ENCODE data around the gene OSBPL8.

OSBPL8 gene

DNA sequence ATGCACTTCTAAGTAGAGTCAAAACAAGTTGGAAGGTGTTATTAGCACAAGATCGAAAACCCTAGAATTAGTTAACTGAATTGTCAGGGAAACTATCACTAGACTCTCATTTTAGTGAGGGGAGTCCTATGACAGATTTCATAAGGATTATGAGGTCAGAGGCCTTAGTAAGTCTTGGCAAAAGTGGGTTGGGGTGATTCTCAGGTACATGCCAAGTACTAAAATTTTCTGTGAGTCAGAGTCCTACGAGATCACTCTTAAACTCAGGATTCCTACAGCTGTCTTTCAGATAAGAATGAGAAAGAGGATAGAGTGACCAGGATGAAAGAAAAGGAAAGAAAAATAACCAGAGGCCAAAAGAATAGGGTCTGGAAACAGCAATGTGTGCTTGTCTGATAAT is 160.5 kb downstream of the OSBPL8 start:
- no peak overlapping the region for H2BK15ac ChIP-seq (ENCODE audit: low read depth, poor library complexity, severe bottlenecking)
- H3K23ac ChIP-seq (ENCODE audit: low read length in 2 of 2) = no peak overlapping the region
- no peak overlapping the region for H3K4me2 ChIP-seq (ENCODE audit: low read length, poor library complexity, severe bottlenecking)
- no peak overlapping the region for H3K4ac ChIP-seq (ENCODE audit: low read depth in 1 of 2, low read length in 2 of 2)
- H3K79me1 ChIP-seq (replicated peaks; ENCODE audit: low read length, poor library complexity, severe bottlenecking) = peaks cover 4% of the 10 kb centered on the region
- WGBS = 100% methylated on average over 1 of the region's 2 CpGs
- H3K36me3 ChIP-seq (ENCODE audit: control insufficient read depth in 1 of 2, insufficient read depth in 2 of 2, low read depth in 1 of 2, low read length in 2 of 2) = peaks cover 6 to 89% of the 10 kb centered on the region in 2 experiments
- H2AFZ ChIP-seq (ENCODE audit: low read depth, low read length) = no peak overlapping the region
- no peak overlapping the region for H3K27ac ChIP-seq (ENCODE audit: low read length, poor library complexity, severe bottlenecking)
- no peak for DNase-seq
- no peaks in the 10 kb centered on the region for H3K9me3 ChIP-seq (ENCODE audit: control insufficient read depth, low read length)
- no peaks in the 10 kb centered on the region for H3K27me3 ChIP-seq (ENCODE audit: control insufficient read depth in 1 of 2, insufficient read depth in 1 of 2, low read length in 2 of 2)
- no peak overlapping the region for H2BK5ac ChIP-seq (ENCODE audit: low read depth, low read length, poor library complexity, severe bottlenecking)
- no peak overlapping the region for H2BK12ac ChIP-seq (ENCODE audit: low read length in 2 of 2)
- H3K4me3 ChIP-seq (ENCODE audit: insufficient read depth in 1 of 2, low read depth in 1 of 2, low read length in 2 of 2) = no peak overlapping the region
- H2BK120ac ChIP-seq (ENCODE audit: low read depth, low read length) = no peak overlapping the region
- H3K9ac ChIP-seq (ENCODE audit: low read length) = no peak overlapping the region
- H4K8ac ChIP-seq (ENCODE audit: low read length) = no peak overlapping the region
- H2AK5ac ChIP-seq (ENCODE audit: low read length, severe bottlenecking) = no peak overlapping the region
- no peaks in the 10 kb centered on the region for H3K4me1 ChIP-seq (ENCODE audit: control insufficient read depth, insufficient read depth, low read depth, low read length)
- no peak overlapping the region for H3K14ac ChIP-seq (ENCODE audit: low read length in 2 of 2)
- no peak overlapping the region for H4K91ac ChIP-seq (ENCODE audit: low read length)
- H3K18ac ChIP-seq (ENCODE audit: low read depth in 1 of 2, low read length in 2 of 2) = no peak overlapping the region

DNA sequence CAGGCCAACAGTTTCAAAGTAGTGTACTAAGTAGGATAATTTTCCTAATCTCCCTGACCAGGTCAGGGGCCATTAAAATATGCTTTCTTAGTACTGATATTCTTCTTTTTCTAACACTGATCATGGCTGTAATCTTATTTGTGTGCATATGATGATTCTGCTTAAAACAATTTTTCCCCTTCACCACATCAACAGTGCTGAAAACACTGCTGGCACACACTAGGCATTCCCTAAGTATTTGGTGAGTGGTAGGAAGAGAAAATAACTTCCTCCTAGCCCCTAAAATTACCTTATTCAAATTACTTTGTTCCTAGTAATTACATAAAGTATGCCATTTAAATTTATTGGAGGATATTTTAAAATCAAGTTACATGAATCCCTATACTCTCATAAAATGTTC is 161.5 kb downstream of the OSBPL8 start:
- no peaks in the 10 kb centered on the region for H3K9me3 ChIP-seq (ENCODE audit: control insufficient read depth, low read length)
- H3K4me3 ChIP-seq (ENCODE audit: insufficient read depth in 1 of 2, low read depth in 1 of 2, low read length in 2 of 2) = no peak overlapping the region
- no peaks in the 10 kb centered on the region for H3K4me1 ChIP-seq (ENCODE audit: control insufficient read depth, insufficient read depth, low read depth, low read length)
- H3K79me1 ChIP-seq (replicated peaks; ENCODE audit: low read length, poor library complexity, severe bottlenecking) = peaks cover 4% of the 10 kb centered on the region
- H2AFZ ChIP-seq (ENCODE audit: low read depth, low read length) = no peak overlapping the region
- no peak overlapping the region for H3K4me2 ChIP-seq (ENCODE audit: low read length, poor library complexity, severe bottlenecking)
- H2BK12ac ChIP-seq (ENCODE audit: low read length in 2 of 2) = no peak overlapping the region
- no peak overlapping the region for H3K18ac ChIP-seq (ENCODE audit: low read depth in 1 of 2, low read length in 2 of 2)
- H3K27me3 ChIP-seq (ENCODE audit: control insufficient read depth in 1 of 2, insufficient read depth in 1 of 2, low read length in 2 of 2) = no peaks in the 10 kb centered on the region
- H2BK5ac ChIP-seq (ENCODE audit: low read depth, low read length, poor library complexity, severe bottlenecking) = no peak overlapping the region
- peaks cover 6 to 84% of the 10 kb centered on the region in 2 experiments for H3K36me3 ChIP-seq (ENCODE audit: control insufficient read depth in 1 of 2, insufficient read depth in 2 of 2, low read depth in 1 of 2, low read length in 2 of 2)
- no peak overlapping the region for H3K4ac ChIP-seq (ENCODE audit: low read depth in 1 of 2, low read length in 2 of 2)
- no peak overlapping the region for H3K14ac ChIP-seq (ENCODE audit: low read length in 2 of 2)
- H3K27ac ChIP-seq (ENCODE audit: low read length, poor library complexity, severe bottlenecking) = no peak overlapping the region
- no peak for DNase-seq
- H2AK5ac ChIP-seq (ENCODE audit: low read length, severe bottlenecking) = no peak overlapping the region
- no peak overlapping the region for H4K91ac ChIP-seq (ENCODE audit: low read length)
- H3K9ac ChIP-seq (ENCODE audit: low read length) = no peak overlapping the region
- H2BK15ac ChIP-seq (ENCODE audit: low read depth, poor library complexity, severe bottlenecking) = no peak overlapping the region
- no peak overlapping the region for H2BK120ac ChIP-seq (ENCODE audit: low read depth, low read length)
- no peak overlapping the region for H4K8ac ChIP-seq (ENCODE audit: low read length)
- no peak overlapping the region for H3K23ac ChIP-seq (ENCODE audit: low read length in 2 of 2)

DNA sequence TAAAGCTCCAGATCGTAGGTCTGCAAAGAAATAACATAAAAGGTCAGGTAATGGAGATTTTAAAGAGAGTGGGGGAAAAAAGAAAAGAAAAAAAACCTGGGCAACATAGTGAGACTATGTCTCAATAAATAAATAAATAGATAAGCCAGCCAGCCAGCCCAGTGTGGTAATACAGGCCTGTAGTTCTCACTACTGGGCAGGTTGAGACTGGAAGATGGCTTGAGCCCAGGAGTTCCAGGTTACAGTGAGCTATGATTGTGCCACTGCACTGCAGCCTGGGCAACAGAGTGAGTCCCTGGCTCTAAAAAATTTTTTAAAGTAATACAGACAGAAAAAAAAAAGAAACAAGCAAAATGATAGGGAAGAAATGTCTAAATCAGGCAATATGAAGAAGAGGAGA is 168.1 kb downstream of the OSBPL8 start:
- Histone ChIP-seq H3K9ac (ENCODE audit: low read length) (no peak overlapping the region), H3K23ac (ENCODE audit: low read length in 2 of 2) (no peak overlapping the region), H3K4me3 (ENCODE audit: insufficient read depth in 1 of 2, low read depth in 1 of 2, low read length in 2 of 2) (no peak overlapping the region), H3K27ac (ENCODE audit: low read length, poor library complexity, severe bottlenecking) (no peak overlapping the region), H3K18ac (ENCODE audit: low read depth in 1 of 2, low read length in 2 of 2) (no peak overlapping the region), H2BK12ac (ENCODE audit: low read length in 2 of 2) (no peak overlapping the region), H4K91ac (ENCODE audit: low read length) (no peak overlapping the region), H2BK15ac (ENCODE audit: low read depth, poor library complexity, severe bottlenecking) (no peak overlapping the region), H4K8ac (ENCODE audit: low read length) (no peak overlapping the region), H3K9me3 (ENCODE audit: control insufficient read depth, low read length) (no peaks in the 10 kb centered on the region), H3K27me3 (ENCODE audit: control insufficient read depth in 1 of 2, insufficient read depth in 1 of 2, low read length in 2 of 2) (no peaks in the 10 kb centered on the region), H3K79me1 (replicated peaks; ENCODE audit: low read length, poor library complexity, severe bottlenecking) (no peaks in the 10 kb centered on the region), H2AFZ (ENCODE audit: low read depth, low read length) (no peak overlapping the region), H2AK5ac (ENCODE audit: low read length, severe bottlenecking) (no peak overlapping the region), H2BK120ac (ENCODE audit: low read depth, low read length) (no peak overlapping the region), H3K36me3 (ENCODE audit: control insufficient read depth in 1 of 2, insufficient read depth in 2 of 2, low read depth in 1 of 2, low read length in 2 of 2) (peaks cover 1 to 90% of the 10 kb centered on the region in 2 experiments), H3K14ac (ENCODE audit: low read length in 2 of 2) (no peak overlapping the region), H2BK5ac (ENCODE audit: low read depth, low read length, poor library complexity, severe bottlenecking) (no peak overlapping the region), H3K4me2 (ENCODE audit: low read length, poor library complexity, severe bottlenecking) (no peak overlapping the region), H3K4ac (ENCODE audit: low read depth in 1 of 2, low read length in 2 of 2) (no peak overlapping the region), H3K4me1 (ENCODE audit: control insufficient read depth, insufficient read depth, low read depth, low read length) (no peaks in the 10 kb centered on the region)
- DNase-seq = no peak
- no CpG with 5 or more reads among the region's 1 CpG for WGBS

DNA sequence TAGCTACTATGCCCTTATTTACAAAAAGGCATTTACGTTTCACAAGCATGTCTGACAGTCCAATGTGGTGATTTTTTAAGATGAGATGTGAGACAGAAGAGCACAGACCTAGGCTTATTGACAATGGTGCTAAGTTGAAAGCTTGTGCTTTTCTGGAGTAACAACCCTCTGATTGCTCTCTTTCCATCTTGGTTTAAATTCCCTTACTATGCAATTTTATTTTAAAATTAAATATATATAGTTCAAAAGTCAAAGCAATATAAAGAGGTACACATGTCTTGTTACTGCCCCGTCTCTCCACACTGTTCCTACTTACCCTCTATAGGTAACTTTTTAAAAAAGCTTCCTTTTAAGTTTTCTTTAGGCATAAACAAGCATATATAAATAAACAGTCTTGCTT is 172.0 kb downstream of the OSBPL8 start:
- H3K23ac ChIP-seq (ENCODE audit: low read length in 2 of 2) = no peak overlapping the region
- H2BK120ac ChIP-seq (ENCODE audit: low read depth, low read length) = no peak overlapping the region
- no peak overlapping the region for H4K8ac ChIP-seq (ENCODE audit: low read length)
- H3K9me3 ChIP-seq (ENCODE audit: control insufficient read depth, low read length) = no peaks in the 10 kb centered on the region
- peaks cover 0 to 98% of the 10 kb centered on the region in 2 experiments for H3K36me3 ChIP-seq (ENCODE audit: control insufficient read depth in 1 of 2, insufficient read depth in 2 of 2, low read depth in 1 of 2, low read length in 2 of 2)
- 96% methylated on average over 2 of the region's 2 CpGs for WGBS
- no peak overlapping the region for H2BK5ac ChIP-seq (ENCODE audit: low read depth, low read length, poor library complexity, severe bottlenecking)
- no peak overlapping the region for H3K18ac ChIP-seq (ENCODE audit: low read depth in 1 of 2, low read length in 2 of 2)
- H2AFZ ChIP-seq (ENCODE audit: low read depth, low read length) = no peak overlapping the region
- no peak overlapping the region for H2BK15ac ChIP-seq (ENCODE audit: low read depth, poor library complexity, severe bottlenecking)
- H3K27ac ChIP-seq (ENCODE audit: low read length, poor library complexity, severe bottlenecking) = no peak overlapping the region
- H3K4ac ChIP-seq (ENCODE audit: low read depth in 1 of 2, low read length in 2 of 2) = no peak overlapping the region
- no peaks in the 10 kb centered on the region for H3K4me1 ChIP-seq (ENCODE audit: control insufficient read depth, insufficient read depth, low read depth, low read length)
- H3K4me3 ChIP-seq (ENCODE audit: insufficient read depth in 1 of 2, low read depth in 1 of 2, low read length in 2 of 2) = no peak overlapping the region
- H2BK12ac ChIP-seq (ENCODE audit: low read length in 2 of 2) = no peak overlapping the region
- H3K27me3 ChIP-seq (ENCODE audit: control insufficient read depth in 1 of 2, insufficient read depth in 1 of 2, low read length in 2 of 2) = no peaks in the 10 kb centered on the region
- no peak overlapping the region for H2AK5ac ChIP-seq (ENCODE audit: low read length, severe bottlenecking)
- no peaks in the 10 kb centered on the region for H3K79me1 ChIP-seq (replicated peaks; ENCODE audit: low read length, poor library complexity, severe bottlenecking)
- no peak overlapping the region for H3K14ac ChIP-seq (ENCODE audit: low read length in 2 of 2)
- no peak overlapping the region for H3K4me2 ChIP-seq (ENCODE audit: low read length, poor library complexity, severe bottlenecking)
- no peak overlapping the region for H4K91ac ChIP-seq (ENCODE audit: low read length)
- no peak overlapping the region for H3K9ac ChIP-seq (ENCODE audit: low read length)
- DNase-seq = no peak
